ENCODE results near the gene SWSAP1.
A peak's percentile ranks its signal among the peaks of the same experiment; 100 is the strongest.
"Not testable (repeated sequence)": the region's sequence is repeated elsewhere in the genome, so short reads cannot be mapped to it uniquely, and the experiment has no call there.

The SWSAP1 gene

GRCh38 chr19:11378319-11379189, 4.1 kb downstream of the SWSAP1 start:
- H3K27me3 ChIP-seq (ENCODE audit: control insufficient read depth, insufficient read depth, low read length), result no peaks in the 10 kb centered on the region
- H3K27ac ChIP-seq, result no peak overlapping the region
- peak; percentile 70 for TF ChIP-seq CTCF (IDR thresholded peaks at IDR 0.05)
- no peaks in the 10 kb centered on the region for H3K9me3 ChIP-seq (ENCODE audit: control insufficient read depth, low read length)
- no peak overlapping the region for H3K4me3 ChIP-seq (ENCODE audit: low read depth, low read length)
- H3K36me3 ChIP-seq (ENCODE audit: control insufficient read depth, insufficient read depth, low read length), result no peaks in the 10 kb centered on the region
- no peak overlapping the region for H2AFZ ChIP-seq
- no peak overlapping the region for H3K9ac ChIP-seq
- H3K4me2 ChIP-seq (ENCODE audit: low read length), result no peak overlapping the region
- peaks cover 3% of the 10 kb centered on the region for H3K79me2 ChIP-seq
- peaks cover 16% of the 10 kb centered on the region for H3K4me1 ChIP-seq

- H3K36me3 ChIP-seq (ENCODE audit: control insufficient read depth, insufficient read depth, low read length); H3K9ac ChIP-seq; H3K4me3 ChIP-seq (ENCODE audit: low read depth, low read length); H3K4me1 ChIP-seq; H3K27me3 ChIP-seq (ENCODE audit: control insufficient read depth, insufficient read depth, low read length); H3K27ac ChIP-seq; H3K79me2 ChIP-seq; H3K9me3 ChIP-seq (ENCODE audit: control insufficient read depth, low read length); H3K4me2 ChIP-seq (ENCODE audit: low read length); H2AFZ ChIP-seq: not testable (repeated sequence)
These were observed 4.9 kb downstream of the SWSAP1 start for GRCh38 chr19:11379269-11379845.

GRCh38 chr19:11379857-11380350, 5.4 kb downstream of the SWSAP1 start:
- H3K9ac ChIP-seq, result no peak overlapping the region

GRCh38 chr19:11380653-11381537, 6.4 kb downstream of the SWSAP1 start:
- Histone ChIP-seq H3K36me3 (ENCODE audit: control insufficient read depth, insufficient read depth, low read length) (no peaks in the 10 kb centered on the region), H3K27ac (peak overlapping the region; percentile 58), H3K4me1 (peaks cover 5% of the 10 kb centered on the region), H3K9ac (no peak overlapping the region), H3K9me3 (ENCODE audit: control insufficient read depth, low read length) (no peaks in the 10 kb centered on the region), H3K27me3 (ENCODE audit: control insufficient read depth, insufficient read depth, low read length) (no peaks in the 10 kb centered on the region), H3K4me3 (ENCODE audit: low read depth, low read length) (peak overlapping the region; percentile 69), H3K4me2 (ENCODE audit: low read length) (peak overlapping the region; percentile 91), H3K79me2 (peaks cover 3% of the 10 kb centered on the region), H2AFZ (peak overlapping the region; percentile 68)
- TF ChIP-seq CTCF (IDR thresholded peaks at IDR 0.05), result peak; percentile 97

More at GRCh38 chr19:11379857-11380350, 5.4 kb downstream of the SWSAP1 start:
- Histone ChIP-seq H3K36me3 (ENCODE audit: control insufficient read depth, insufficient read depth, low read length) (no peaks in the 10 kb centered on the region), H2AFZ (no peak overlapping the region), H3K4me1 (peaks cover 10% of the 10 kb centered on the region), H3K79me2 (peaks cover 3% of the 10 kb centered on the region), H3K9me3 (ENCODE audit: control insufficient read depth, low read length) (no peaks in the 10 kb centered on the region), H3K27ac (peak overlapping the region; percentile 58), H3K4me3 (ENCODE audit: low read depth, low read length) (no peak overlapping the region), H3K4me2 (ENCODE audit: low read length) (no peak overlapping the region), H3K27me3 (ENCODE audit: control insufficient read depth, insufficient read depth, low read length) (no peaks in the 10 kb centered on the region)
- TF ChIP-seq CTCF (IDR thresholded peaks at IDR 0.05), result no peak
